Non-pigmented ciliary epithelial cell (primary cell): ENCODE results near the gene TESK1.
"Not testable (repeated sequence)": the region's sequence is repeated elsewhere in the genome, so short reads cannot be mapped to it uniquely, and the experiment has no call there.

ENCODE experiments used
- DNase-seq: peaks from one replicate; pipeline ENCODE4 v3.0.0-alpha.2; 2010; ENCODE audit warnings: low read depth

Gene TESK1

GRCh38 chr9:35579659-35580227 lies 25.3 kb upstream of the TESK1 start:
- DNase-seq: not testable (repeated sequence)

- not testable (repeated sequence) for DNase-seq
Measured at GRCh38 chr9:35583521-35583920, 21.5 kb upstream of the TESK1 start.

GRCh38 chr9:35584681-35585080 lies 20.4 kb upstream of the TESK1 start:
- not testable (repeated sequence) for DNase-seq

GRCh38 chr9:35588506-35588905 lies 16.6 kb upstream of the TESK1 start:
- DNase-seq: not testable (repeated sequence)

- no peak for DNase-seq
Measured at GRCh38 chr9:35593581-35593980, 11.5 kb upstream of the TESK1 start.

- no peak for DNase-seq
Measured at GRCh38 chr9:35594471-35594870, 10.6 kb upstream of the TESK1 start.

GRCh38 chr9:35596907-35597306 lies 8.2 kb upstream of the TESK1 start:
- DNase-seq: not testable (repeated sequence)

GRCh38 chr9:35598866-35599590 lies 6.0 kb upstream of the TESK1 start:
- no peak for DNase-seq

- no peak for DNase-seq
Measured at GRCh38 chr9:35599763-35600604, 5.1 kb upstream of the TESK1 start.

- DNase-seq: peak; percentile 30
Measured at GRCh38 chr9:35603506-35603985, 1.5 kb upstream of the TESK1 start.

GRCh38 chr9:35603986-35604577 lies 980 bp upstream of the TESK1 start:
- peak; percentile 98 for DNase-seq

- DNase-seq: no peak
Measured at GRCh38 chr9:35605351-35606137, 482 bp downstream of the TESK1 start.

- no peak for DNase-seq
Measured at GRCh38 chr9:35606138-35606504, 1.1 kb downstream of the TESK1 start.

GRCh38 chr9:35606726-35607125 lies 1.7 kb downstream of the TESK1 start:
- no peak for DNase-seq

GRCh38 chr9:35608221-35608620 lies 3.2 kb downstream of the TESK1 start:
- DNase-seq: no peak

- DNase-seq: no peak
Measured at GRCh38 chr9:35609001-35609819, 4.1 kb downstream of the TESK1 start.

- DNase-seq: no peak
Measured at GRCh38 chr9:35609820-35610163, 4.7 kb downstream of the TESK1 start.

GRCh38 chr9:35611230-35611797 lies 6.3 kb downstream of the TESK1 start:
- no peak for DNase-seq

GRCh38 chr9:35612066-35612465 lies 7.0 kb downstream of the TESK1 start:
- DNase-seq: not testable (repeated sequence)

GRCh38 chr9:35612843-35613242 lies 7.8 kb downstream of the TESK1 start:
- DNase-seq: no peak
